GM19035 (cell line): ENCODE results near the gene ZNF516.

Experiments used
- ATAC-seq: cut with Tn5 transposase; IDR thresholded peaks from one replicate; pipeline ENCODE4 v1.9.1; 2021; ENCODE audit not compliant: unreplicated experiment

The ZNF516 gene

GRCh38 chr18:76368976-76369375 lies 126.1 kb downstream of the ZNF516 start:
- ATAC-seq: no peak

- ATAC-seq: no peak
Measured at GRCh38 chr18:76368271-76368670, 126.8 kb downstream of the ZNF516 start.

GRCh38 chr18:76367168-76368125 lies 127.6 kb downstream of the ZNF516 start:
- ATAC-seq: no peak

GRCh38 chr18:76365561-76365960 lies 129.5 kb downstream of the ZNF516 start:
- no peak for ATAC-seq

- ATAC-seq: peak; percentile 76
Measured at GRCh38 chr18:76364282-76365259, 130.5 kb downstream of the ZNF516 start.

GRCh38 chr18:76363436-76364120 lies 131.5 kb downstream of the ZNF516 start:
- ATAC-seq: no peak

- no peak for ATAC-seq
Measured at GRCh38 chr18:76362676-76363075, 132.4 kb downstream of the ZNF516 start.

- no peak for ATAC-seq
Measured at GRCh38 chr18:76361219-76361618, 133.8 kb downstream of the ZNF516 start.

- ATAC-seq: no peak
Measured at GRCh38 chr18:76359909-76360308, 135.1 kb downstream of the ZNF516 start.

GRCh38 chr18:76358774-76359173 lies 136.3 kb downstream of the ZNF516 start:
- no peak for ATAC-seq

GRCh38 chr18:76357585-76358260 lies 137.3 kb downstream of the ZNF516 start:
- no peak for ATAC-seq

GRCh38 chr18:76357174-76357573 lies 137.9 kb downstream of the ZNF516 start:
- no peak for ATAC-seq

- ATAC-seq: no peak
Measured at GRCh38 chr18:76356666-76357065, 138.4 kb downstream of the ZNF516 start.

- no peak for ATAC-seq
Measured at GRCh38 chr18:76354348-76354747, 140.7 kb downstream of the ZNF516 start.

- ATAC-seq: no peak
Measured at GRCh38 chr18:76353500-76353899, 141.5 kb downstream of the ZNF516 start.

- ATAC-seq: no peak
Measured at GRCh38 chr18:76353046-76353445, 142.0 kb downstream of the ZNF516 start.

- ATAC-seq: no peak
Measured at GRCh38 chr18:76351961-76352581, 143.0 kb downstream of the ZNF516 start.

GRCh38 chr18:76350134-76351025 lies 144.7 kb downstream of the ZNF516 start:
- no peak for ATAC-seq
